Loucy (cell line): ENCODE results near the gene F13A1.

ENCODE experiments used
- H2AFZ ChIP-seq: fragments of 200-600 bp; sonication (generic); 2 replicates; pipeline ENCODE4 v1.6.0; 2016; ENCODE audit warnings: antibody characterized with exemption, mild to moderate bottlenecking, low read length, moderate library complexity
- H3F3A ChIP-seq: fragments of 200-600 bp; 2 replicates; pipeline ENCODE4 v1.6.0; 2016; ENCODE audit warnings: antibody characterized with exemption, low read depth, mild to moderate bottlenecking
- H3K27me3 ChIP-seq: fragments of 200-600 bp; sonication (generic); 2 replicates; pipeline ENCODE4 v1.6.1; 2014; ENCODE audit warnings: low read length, mild to moderate bottlenecking; ENCODE audit not compliant: insufficient read depth, poor library complexity, severe bottlenecking
- H3K36me3 ChIP-seq: fragments of 200-600 bp; sonication (generic); 2 replicates; pipeline ENCODE4 v1.6.1; 2016; ENCODE audit warnings: low read length; ENCODE audit not compliant: insufficient read depth
- H3K4me1 ChIP-seq: fragments of 200-600 bp; sonication (generic); 2 replicates; pipeline ENCODE4 v1.5.1; 2014; ENCODE audit warnings: low read length, mild to moderate bottlenecking; ENCODE audit not compliant: insufficient read depth, poor library complexity, severe bottlenecking
- H3K4me2 ChIP-seq: fragments of 200-600 bp; sonication (generic); 2 replicates; pipeline ENCODE4 v1.6.0; 2014; ENCODE audit warnings: antibody characterized with exemption, low read length, low read depth, mild to moderate bottlenecking; ENCODE audit not compliant: poor library complexity, severe bottlenecking
- H3K4me3 ChIP-seq: fragments of 200-600 bp; sonication (generic); 2 replicates; pipeline ENCODE4 v1.5.1; 2014; ENCODE audit warnings: low read length, mild to moderate bottlenecking, mixed read lengths; ENCODE audit not compliant: poor library complexity, severe bottlenecking
- H3K79me2 ChIP-seq: fragments of 200-600 bp; sonication (generic); 2 replicates; pipeline ENCODE4 v1.6.1; 2014; ENCODE audit warnings: low read length; ENCODE audit not compliant: insufficient read depth
- H3K9ac ChIP-seq: fragments of 200-600 bp; sonication (generic); 2 replicates; pipeline ENCODE4 v1.6.0; 2014; ENCODE audit warnings: mild to moderate bottlenecking, low read depth, low read length, moderate library complexity; ENCODE audit not compliant: poor library complexity, severe bottlenecking
- H3K9me2 ChIP-seq: fragments of 200-600 bp; sonication (generic); replicated peaks from 2 replicates; pipeline ENCODE4 v1.6.1; 2016; ENCODE audit warnings: low read depth, low read length, mixed read lengths
- H3K9me3 ChIP-seq: fragments of 200-600 bp; sonication (generic); 2 replicates; pipeline ENCODE4 v1.6.1; 2014; ENCODE audit warnings: mild to moderate bottlenecking, antibody characterized with exemption, low read length, low read depth; ENCODE audit not compliant: insufficient read depth
- H4K20me1 ChIP-seq: fragments of 200-600 bp; sonication (generic); 2 replicates; pipeline ENCODE4 v1.6.0; 2014; ENCODE audit warnings: antibody characterized with exemption, low read length, mild to moderate bottlenecking; ENCODE audit not compliant: insufficient read depth, poor library complexity, severe bottlenecking
- EZH2phosphoT487 ChIP-seq: fragments of 200-600 bp; IDR thresholded peaks from 2 replicates; pipeline ENCODE4 v1.6.1; 2018; ENCODE audit warnings: antibody characterized with exemption, mild to moderate bottlenecking, moderate library complexity, borderline replicate concordance
- TF ChIP-seq, protein P1 (sequence below): fragments of 200-600 bp; sonication (generic); conservative IDR thresholded peaks from 2 replicates; pipeline ENCODE4 v1.5.1; 2014; ENCODE audit warnings: mild to moderate bottlenecking, antibody characterized with exemption, low read length

The F13A1 gene

DNA sequence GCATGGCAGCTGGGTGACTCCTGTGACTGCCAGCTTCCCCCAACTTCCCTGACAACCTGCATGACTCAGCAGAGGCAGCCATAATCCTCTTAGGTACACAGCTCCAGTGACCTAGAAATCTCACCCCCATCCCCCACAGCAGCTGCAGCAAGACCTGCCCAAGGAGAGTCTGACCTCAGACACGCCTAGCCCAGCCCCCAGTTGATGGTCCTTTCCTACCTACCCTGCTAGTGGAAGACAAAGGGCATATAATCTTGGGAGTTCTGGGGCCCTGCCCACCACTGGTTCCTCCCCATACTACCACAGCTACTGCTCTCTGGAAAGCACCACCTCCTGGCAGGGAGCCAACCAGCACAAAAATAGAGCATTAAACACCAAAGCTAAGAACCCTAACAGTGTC, 90.2 kb downstream of the F13A1 start:
- peak overlapping the region; percentile 73 for H2AFZ ChIP-seq
- no peaks in the 10 kb centered on the region for H3F3A ChIP-seq
- no peaks in the 10 kb centered on the region for H3K36me3 ChIP-seq
- no peak overlapping the region for H3K4me3 ChIP-seq
- no peak for TF ChIP-seq EZH2phosphoT487
- TF ChIP-seq, protein P1, sequence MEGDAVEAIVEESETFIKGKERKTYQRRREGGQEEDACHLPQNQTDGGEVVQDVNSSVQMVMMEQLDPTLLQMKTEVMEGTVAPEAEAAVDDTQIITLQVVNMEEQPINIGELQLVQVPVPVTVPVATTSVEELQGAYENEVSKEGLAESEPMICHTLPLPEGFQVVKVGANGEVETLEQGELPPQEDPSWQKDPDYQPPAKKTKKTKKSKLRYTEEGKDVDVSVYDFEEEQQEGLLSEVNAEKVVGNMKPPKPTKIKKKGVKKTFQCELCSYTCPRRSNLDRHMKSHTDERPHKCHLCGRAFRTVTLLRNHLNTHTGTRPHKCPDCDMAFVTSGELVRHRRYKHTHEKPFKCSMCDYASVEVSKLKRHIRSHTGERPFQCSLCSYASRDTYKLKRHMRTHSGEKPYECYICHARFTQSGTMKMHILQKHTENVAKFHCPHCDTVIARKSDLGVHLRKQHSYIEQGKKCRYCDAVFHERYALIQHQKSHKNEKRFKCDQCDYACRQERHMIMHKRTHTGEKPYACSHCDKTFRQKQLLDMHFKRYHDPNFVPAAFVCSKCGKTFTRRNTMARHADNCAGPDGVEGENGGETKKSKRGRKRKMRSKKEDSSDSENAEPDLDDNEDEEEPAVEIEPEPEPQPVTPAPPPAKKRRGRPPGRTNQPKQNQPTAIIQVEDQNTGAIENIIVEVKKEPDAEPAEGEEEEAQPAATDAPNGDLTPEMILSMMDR = no peak
- no peaks in the 10 kb centered on the region for H3K9me3 ChIP-seq
- no peak overlapping the region for H3K4me2 ChIP-seq
- H3K9me2 ChIP-seq = no peaks in the 10 kb centered on the region
- no peaks in the 10 kb centered on the region for H4K20me1 ChIP-seq
- no peaks in the 10 kb centered on the region for H3K79me2 ChIP-seq
- H3K9ac ChIP-seq = no peak overlapping the region
- H3K27me3 ChIP-seq = peaks cover 10% of the 10 kb centered on the region
- H3K4me1 ChIP-seq = peaks cover 9% of the 10 kb centered on the region

DNA sequence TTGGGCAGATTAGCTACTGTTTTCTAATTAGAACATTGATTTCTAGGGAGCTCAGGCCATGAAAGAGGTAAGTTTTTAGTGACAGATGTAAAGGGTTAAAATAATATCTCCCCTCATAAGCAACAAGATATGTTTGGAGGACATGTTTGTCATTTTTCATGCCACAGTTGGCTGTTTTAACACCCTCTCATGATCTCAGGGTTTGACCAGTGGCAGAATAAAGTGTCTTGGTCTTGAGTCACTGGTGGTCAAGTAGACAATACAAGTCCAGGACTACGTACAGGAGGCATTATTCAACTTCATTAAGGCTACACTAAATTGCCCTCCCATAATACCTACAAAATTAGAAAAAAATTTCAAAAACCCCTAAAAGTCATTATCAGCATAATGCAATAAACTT, 92.6 kb downstream of the F13A1 start:
- H3K27me3 ChIP-seq = peaks cover 10% of the 10 kb centered on the region
- H3K4me1 ChIP-seq = peaks cover 9% of the 10 kb centered on the region
- H4K20me1 ChIP-seq = no peaks in the 10 kb centered on the region

DNA sequence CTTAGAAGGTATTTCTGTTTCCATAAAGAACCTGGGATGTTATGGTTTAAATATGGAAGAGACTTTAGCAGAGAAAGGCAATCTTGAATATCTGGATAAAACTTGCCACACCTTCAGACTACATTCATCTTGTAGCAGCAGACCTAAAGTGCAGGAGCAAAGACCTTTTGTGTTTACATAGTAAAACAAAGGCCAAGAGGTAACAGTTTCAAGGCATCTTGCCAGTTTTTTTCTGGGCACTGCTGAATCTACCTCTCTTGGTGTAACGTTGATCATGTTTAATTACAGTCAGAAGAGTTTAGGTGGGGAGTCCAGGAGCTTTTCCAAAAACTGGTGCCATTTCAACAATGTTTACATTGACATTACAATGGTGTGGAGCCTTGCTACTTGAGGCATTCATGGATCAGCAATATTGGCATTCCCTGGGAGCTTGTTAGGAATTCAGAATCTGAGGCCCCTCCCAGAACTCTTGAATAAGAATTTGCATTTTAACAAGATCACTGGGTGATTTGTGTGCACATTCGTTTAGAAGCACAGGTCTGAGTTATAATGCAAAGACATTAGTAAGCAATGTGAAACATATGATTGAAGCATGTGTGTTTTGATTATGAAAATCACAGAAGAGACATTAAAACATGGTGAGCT, 94.5 kb downstream of the F13A1 start:
- Histone ChIP-seq H3K27me3 (peaks cover 10% of the 10 kb centered on the region), H3K9me3 (no peaks in the 10 kb centered on the region), H3K79me2 (no peaks in the 10 kb centered on the region), H2AFZ (no peak overlapping the region), H3K9ac (no peak overlapping the region), H4K20me1 (no peaks in the 10 kb centered on the region), H3K4me3 (no peak overlapping the region), H3K4me2 (no peak overlapping the region), H3K36me3 (no peaks in the 10 kb centered on the region), H3F3A (no peaks in the 10 kb centered on the region), H3K4me1 (peaks cover 9% of the 10 kb centered on the region), H3K9me2 (no peaks in the 10 kb centered on the region)
- TF ChIP-seq EZH2phosphoT487 = no peak
- TF ChIP-seq, protein P1 = no peak

More for the DNA sequence above, 92.6 kb downstream of the F13A1 start:
- Histone ChIP-seq H3K79me2 (no peaks in the 10 kb centered on the region), H3K9me2 (no peaks in the 10 kb centered on the region), H2AFZ (no peak overlapping the region), H3K9me3 (no peaks in the 10 kb centered on the region), H3K4me3 (no peak overlapping the region), H3K36me3 (no peaks in the 10 kb centered on the region), H3F3A (no peaks in the 10 kb centered on the region), H3K4me2 (no peak overlapping the region), H3K9ac (no peak overlapping the region)
- TF ChIP-seq, protein P1 = no peak
- TF ChIP-seq EZH2phosphoT487 = no peak
